ENCODE measurements around the gene RNF5.
"Not testable (repeated sequence)": the region's sequence is repeated elsewhere in the genome, so short reads cannot be mapped to it uniquely, and the experiment has no call there.

The RNF5 gene

GRCh38 chr6:32176476-32177182, 1.6 kb upstream of the RNF5 start:
- DNase-seq, result no peak

GRCh38 chr6:32177183-32177787, 920 bp upstream of the RNF5 start:
- peak; percentile 54 for DNase-seq

DNA sequence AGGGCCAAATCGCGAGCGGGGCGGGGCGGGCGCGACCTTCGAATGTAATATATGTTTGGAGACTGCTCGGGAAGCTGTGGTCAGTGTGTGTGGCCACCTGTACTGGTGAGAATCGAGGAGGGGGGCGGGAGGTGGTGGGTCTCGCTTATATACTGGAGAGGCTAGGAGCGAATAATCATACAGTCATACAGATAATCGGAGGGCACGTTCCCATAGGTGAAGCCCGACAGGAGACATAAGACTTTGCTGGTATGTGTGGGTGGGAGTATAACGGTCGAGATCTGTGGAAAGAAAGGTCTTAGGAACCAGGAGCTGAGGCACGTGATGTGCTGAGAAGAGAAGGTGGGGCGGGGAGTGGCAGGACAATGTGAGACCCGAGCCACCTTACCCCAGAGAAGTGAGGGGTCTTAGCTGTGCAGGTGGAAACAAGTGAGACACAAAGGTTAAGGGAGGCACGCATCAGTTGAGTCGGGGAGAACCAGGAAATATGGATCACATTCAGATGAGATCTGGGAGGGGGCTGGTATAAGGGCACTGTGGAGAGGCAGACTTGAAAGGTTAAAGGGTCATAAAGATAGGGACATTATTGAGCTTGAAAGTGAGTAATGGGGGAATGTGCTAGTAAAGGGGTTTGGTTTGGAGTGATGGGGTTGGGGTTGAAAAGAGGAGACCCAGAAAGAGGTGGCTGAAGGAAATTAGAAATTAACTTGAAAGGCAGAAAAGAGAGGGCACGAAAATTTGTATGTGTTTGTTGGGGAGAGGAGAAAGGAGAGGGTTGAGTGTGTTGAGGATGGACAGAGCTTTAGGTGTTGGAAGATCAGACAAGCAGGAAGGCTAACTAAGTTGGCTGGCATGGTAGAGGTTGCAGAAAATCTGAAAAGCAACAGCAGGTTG, 589 bp downstream of the RNF5 start:
- DNase-seq, result no peak

GRCh38 chr6:32179766-32180405, 1.7 kb downstream of the RNF5 start:
- no peak for DNase-seq

GRCh38 chr6:32181148-32181702, 3.0 kb downstream of the RNF5 start:
- DNase-seq, result no peak

- no peak for DNase-seq
Measured at GRCh38 chr6:32181915-32182529, 3.8 kb downstream of the RNF5 start.

GRCh38 chr6:32182555-32182981, 4.4 kb downstream of the RNF5 start:
- DNase-seq, result no peak

GRCh38 chr6:32183030-32183429, 4.8 kb downstream of the RNF5 start:
- DNase-seq, result no peak

GRCh38 chr6:32183483-32184083, 5.4 kb downstream of the RNF5 start:
- no peak for DNase-seq

DNA sequence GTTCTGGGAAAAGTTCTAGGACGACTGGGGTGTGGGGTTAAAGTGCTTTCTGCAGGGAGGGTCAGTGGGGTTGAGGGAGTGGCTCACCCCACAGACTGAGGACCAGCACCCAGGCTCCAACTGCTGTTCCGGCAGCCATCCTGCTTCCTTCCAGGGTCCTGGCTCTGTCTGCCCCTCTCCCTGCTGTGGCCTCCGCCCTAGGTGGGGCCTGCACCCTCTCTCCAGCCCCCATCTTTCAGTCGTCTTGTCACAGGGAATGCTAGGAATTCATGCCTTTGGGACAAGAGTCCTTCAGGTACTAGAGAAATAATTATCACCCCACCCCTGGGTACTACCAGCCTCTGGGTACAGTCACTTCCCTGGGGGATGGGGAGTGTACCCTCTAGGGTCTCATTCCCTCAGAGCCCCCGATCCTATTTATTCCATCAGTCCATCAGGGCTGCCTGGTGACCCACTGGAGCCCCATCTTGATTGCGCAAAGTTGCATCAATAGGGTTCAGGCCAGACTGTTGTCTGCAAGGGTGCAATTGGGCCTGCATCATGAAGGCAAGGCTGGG, 6.0 kb downstream of the RNF5 start, which contains the start of gene AGER:
Gene AGER (minus strand): TSS at position 170 of the 557 bp plus-strand sequence. CDS start 31 bp downstream, at position 139.
- no peak for DNase-seq

DNA sequence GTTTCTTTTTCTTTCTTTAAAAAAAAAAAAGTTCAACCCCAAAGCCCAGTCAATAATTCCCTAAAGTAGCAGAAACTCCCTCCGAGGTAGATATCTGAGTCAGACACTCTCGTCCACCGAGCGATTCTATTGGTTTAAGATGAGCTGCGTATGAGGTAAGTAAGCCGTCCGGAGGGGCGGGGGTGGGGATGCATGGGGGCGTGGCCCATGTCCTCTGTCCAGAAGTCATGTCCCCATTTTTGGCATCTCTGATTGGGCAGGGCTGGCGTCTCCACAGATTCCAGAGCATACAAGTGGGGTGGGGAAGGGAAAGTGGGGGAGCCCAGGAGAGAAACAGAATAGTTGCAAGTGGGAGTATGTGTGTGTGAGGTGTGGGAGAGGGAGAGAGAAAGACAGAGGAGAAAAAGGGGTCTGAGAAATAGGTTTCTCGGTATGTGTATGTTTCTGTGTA, 7.5 kb downstream of the RNF5 start:
- not testable (repeated sequence) for DNase-seq

- not testable (repeated sequence) for DNase-seq
Measured at GRCh38 chr6:32186151-32186840, 8.1 kb downstream of the RNF5 start.

DNA sequence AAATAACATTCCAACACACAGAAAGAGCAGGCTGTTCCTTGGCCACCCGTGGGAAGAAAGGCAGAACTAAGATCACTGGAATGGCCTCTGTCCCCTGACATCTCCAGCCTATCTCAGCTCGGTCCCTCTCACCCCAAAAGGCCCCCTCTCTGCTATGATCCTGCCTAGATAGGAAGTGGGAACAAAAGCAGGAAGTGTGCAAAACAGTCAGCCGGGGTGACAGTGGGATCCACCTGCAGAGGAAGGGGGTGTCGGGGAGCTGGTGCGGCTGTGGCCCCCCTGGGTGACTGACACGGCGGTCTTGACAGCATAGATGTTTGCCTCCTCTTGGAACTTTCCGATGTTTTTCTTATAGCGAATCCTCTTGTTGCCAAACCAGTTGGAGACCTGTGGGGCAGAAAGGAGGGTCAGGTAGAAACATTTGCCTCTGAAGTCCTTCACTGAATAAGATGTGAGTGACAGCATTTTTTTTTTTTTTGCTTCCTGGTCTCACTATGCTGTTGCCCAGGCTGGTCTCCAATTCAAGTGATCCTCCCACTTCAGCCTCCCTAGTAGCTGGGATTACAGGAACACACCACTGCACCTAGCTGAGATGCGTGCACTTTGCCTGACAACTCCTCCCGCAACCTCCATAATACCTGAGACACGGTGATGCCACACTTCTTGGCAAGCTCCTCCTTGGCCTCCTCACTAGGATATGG, 9.0 kb downstream of the RNF5 start:
- DNase-seq, result no peak

DNA sequence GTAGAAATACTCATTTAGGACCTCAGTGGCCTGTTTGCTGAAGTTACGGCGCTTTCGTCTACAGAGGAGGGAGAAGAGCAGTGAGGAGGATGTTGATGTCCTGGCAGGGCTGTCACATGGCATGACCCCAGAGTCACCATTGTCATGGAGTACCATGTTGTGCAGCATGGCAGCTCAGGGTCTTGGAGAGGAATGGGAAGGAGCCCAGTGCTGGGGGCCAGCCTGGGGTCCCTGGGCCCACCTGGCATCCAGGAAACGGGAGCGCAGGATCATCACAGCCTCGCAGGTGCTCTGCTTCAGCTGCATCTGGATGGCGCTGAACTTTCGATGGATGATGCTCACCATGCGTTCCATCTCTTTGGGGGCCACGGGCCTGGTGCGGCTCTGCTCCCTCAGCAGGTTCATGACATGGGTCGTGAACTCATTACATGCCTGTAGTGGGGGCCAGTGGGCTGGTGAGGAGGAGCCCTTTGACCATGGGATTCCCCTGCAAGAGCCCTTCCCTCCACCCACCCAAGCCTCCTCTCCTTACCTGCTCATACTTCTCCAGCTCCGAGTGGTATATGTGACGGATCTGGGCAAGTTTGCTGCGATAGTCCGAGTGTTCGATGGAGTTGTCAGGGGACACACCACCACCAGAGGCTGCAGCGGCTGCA, 9.6 kb downstream of the RNF5 start:
- DNase-seq, result not testable (repeated sequence)

GRCh38 chr6:32188381-32189068, 10.3 kb downstream of the RNF5 start:
- DNase-seq, result no peak

DNA sequence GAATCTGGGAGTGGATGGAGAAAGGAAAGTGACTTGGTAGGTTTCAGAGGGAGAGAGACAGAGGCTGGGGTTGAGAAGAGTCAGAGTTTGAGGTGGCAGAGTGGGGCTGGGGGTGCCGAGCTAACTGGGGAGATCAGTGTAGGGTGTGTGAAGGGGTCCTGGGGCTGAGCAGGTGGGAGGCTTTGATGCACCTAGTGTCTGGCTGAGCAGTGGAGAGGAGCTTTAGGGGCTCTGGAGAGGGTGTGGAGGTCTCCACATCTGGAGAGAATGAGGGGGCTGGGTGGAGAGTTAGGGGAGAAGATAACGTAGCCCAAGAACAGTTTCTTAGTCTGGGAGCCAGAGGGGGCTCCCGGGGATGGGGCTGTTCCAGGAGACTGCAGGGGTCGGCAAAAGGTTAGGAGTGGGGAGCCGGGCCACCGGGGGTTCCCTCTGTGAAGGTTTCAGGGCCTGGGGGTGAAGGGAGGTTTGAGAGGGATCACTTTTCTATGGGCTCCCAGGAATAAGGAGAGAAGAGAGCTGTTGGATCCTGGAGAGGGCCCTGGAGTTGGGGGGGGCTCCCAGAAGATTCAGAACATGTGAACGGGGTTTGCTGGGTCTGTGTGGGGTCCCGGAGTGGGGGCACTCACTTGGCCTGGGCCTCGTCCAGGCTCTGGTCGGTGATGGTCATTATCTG, 11.0 kb downstream of the RNF5 start:
- DNase-seq, result no peak

- no peak for DNase-seq
Measured at GRCh38 chr6:32189742-32190053, 11.5 kb downstream of the RNF5 start.

DNA sequence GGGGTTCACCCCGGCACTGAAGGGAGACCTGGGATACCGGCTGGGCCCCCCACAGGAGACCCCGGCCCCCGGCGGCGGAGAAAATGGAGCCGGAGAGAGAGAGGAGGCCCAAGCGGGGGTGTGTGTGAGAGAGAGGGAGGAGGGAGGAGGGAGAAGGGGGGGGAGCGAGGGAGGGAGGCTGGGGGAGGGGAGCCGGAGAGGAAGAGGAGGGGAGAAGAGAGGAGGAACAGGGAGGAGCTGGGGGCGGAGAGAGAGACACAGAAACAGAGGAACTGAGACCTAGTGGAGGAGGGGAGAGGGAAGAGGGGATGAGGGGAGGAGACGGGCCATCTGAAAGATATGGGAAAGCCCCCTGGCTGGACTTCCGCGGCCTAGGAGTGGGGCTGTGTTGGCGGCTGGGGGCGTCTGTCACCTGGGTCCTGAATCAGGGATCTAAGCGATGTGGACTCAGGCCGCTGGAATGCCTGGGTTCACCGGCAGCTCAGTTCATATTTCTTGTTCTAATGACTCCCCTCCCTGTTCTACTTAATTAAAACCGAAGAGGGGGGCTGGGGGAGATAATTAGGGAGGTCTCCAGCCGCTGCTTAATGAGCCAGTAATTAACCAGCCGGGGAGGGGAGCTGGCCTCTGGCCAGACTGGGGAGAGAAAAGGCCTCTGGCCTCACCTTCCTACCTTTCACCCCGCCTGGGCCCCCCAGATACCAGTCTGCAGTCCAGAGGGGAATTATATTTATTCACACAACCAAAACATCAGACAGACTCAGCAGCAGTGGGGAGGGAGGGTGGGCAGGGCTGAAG, 12.0 kb downstream of the RNF5 start, which contains the start of gene PBX2:
Gene PBX2 (minus strand): TSS at position 149 of the 798 bp plus-strand sequence. CDS start 287 bp downstream, outside the sequence.
- peak; percentile 91 for DNase-seq
